Embryonic facial prominence (tissue), 1 donor: ENCODE results near the gene ADD3.
"Not testable (repeated sequence)": the region's sequence is repeated elsewhere in the genome, so short reads cannot be mapped to it uniquely, and the experiment has no call there.

Experiments used
- DNase-seq: peaks from one replicate; pipeline ENCODE4 v3.0.0-alpha.2; 2016; ENCODE audit errors: extremely low spot score

The ADD3 gene

DNA sequence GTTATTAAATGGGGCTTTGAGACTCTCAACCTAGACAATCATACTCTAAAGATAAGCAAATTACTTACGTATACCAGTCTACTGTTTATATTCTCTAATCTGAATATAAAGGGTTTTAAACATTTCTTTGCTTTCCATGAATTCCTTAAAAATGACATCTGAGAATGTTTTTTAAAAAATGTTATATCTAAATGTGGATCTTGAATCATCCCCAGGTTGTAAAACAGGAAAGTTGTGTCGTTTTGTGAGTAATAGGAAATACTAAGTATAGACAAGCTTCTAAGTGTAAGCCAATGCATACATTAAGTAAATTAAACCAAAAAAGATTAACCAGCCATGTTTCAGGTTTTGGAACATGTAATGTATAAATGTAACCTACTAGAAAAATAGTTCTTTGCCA lies 26.8 kb downstream of the ADD3 start:
- DNase-seq, result no peak

DNA sequence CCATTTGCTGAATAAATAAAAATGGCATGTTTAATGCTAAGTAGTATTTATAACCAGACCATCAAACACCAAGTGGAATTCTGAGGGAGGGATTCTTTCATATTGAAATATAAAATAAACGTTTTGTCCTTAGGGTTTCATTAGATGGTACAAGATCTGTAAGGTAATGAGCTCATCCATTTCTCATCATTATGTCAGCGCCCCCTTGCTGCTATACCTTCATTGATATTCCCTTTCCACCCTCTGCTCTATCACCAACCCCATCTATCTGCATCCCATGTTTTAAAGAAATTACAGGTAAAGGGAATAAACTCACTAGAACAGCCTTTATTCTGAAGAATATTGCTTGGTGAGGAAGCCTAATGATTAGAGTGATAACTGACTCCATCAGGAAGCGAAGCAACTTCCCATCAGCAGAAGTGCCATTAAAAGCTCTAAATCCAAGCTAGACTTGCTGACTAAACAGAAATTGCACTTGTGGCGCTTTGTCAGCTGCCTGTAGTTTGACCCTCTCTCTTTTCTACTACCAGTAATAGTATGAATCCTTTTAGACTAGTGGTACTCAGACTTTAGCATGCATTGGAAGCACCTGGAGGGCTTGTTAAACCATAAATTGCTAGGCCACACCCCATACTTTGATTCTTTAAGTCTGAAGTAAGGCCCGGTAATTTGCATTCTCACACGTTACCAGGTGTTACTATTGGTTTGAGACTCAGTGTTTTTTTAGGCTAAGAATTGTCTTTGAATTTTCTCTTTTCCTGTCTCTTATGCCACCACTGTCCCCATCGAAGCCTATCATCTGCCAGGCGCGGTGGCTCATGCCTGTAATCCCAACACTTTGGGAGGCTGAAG lies 27.5 kb downstream of the ADD3 start:
- DNase-seq, result no peak

DNA sequence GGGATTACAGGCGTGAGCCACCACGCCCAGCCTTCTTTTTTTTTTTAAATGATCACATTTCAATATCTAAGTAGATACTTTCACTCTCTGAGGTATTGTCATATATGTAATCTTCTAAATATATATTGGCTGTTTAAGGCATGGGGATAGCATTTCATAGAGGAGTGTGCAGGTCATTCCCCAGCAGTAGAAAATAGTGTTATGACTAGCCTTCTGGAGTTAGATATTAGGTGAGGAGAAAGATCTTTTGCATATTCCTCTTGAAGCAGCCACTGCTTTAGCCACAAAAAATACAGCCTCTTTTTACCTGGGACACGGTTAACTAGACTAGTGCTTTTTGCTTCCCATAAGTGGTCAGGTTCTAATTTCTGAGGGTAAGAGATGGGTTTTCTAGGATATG lies 28.9 kb downstream of the ADD3 start:
- no peak for DNase-seq

DNA sequence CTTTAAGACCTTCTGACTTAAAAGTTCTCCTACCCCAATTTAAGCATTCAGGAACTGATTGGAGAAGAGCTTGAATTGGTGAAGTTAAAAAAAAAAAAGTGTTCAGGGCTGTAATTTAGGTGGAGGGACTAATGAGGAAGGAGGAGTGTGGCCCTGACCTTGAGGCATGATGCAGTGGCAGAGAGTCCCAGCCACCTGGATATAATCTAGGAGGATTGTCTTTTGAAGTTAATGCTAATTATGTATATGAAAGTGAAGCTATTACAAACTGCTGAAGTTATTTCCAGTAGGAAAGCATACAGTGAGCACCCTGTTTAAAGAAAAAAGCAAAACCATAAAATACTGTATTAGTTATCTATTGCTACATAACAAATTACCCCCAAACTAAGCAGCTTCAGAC lies 31.5 kb downstream of the ADD3 start:
- no peak for DNase-seq

- no peak for DNase-seq
Observed at GRCh38 chr10:110040108-110040507, 32.3 kb downstream of the ADD3 start.

GRCh38 chr10:110040767-110041478 lies 33.1 kb downstream of the ADD3 start:
- DNase-seq, result no peak

DNA sequence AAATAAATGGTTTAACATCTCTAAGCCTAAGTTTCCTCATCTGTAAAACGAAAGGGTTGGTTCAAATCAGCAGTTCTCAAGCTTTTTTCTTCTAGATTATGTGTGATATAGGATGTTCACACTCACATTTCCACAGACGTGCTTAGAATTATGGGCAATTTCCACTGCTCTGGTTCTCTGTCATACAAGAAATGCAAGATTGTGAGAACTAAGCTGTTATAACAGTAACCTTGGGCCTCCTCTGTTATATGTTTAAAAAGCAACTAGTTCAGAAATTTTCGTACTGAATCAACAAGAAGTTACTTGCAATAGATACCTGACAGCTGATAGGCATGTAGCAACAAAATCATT lies 33.7 kb downstream of the ADD3 start:
- DNase-seq, result no peak

GRCh38 chr10:110042181-110042580 lies 34.4 kb downstream of the ADD3 start:
- no peak for DNase-seq

GRCh38 chr10:110042891-110043290 lies 35.1 kb downstream of the ADD3 start:
- no peak for DNase-seq

DNA sequence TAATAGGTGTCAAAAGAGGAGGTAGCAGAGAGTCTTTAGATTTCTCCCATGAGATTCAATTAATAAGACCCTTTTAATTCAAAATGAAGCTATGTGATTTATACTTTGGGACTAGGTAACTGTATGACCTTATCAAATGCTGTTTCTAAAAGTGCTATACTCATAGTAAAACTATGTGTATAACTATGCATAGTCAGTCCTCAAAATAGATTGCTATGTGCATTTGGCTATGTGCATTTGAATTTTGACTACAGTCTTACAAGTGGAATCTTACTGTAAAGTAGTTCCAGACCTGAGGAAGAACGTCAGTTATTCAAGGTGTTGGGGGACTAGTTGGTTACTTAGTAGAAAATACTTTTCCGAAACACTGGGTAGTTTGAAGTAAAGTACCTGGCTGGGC lies 36.9 kb downstream of the ADD3 start:
- DNase-seq, result no peak

GRCh38 chr10:110045772-110046171 lies 38.0 kb downstream of the ADD3 start:
- no peak for DNase-seq

DNA sequence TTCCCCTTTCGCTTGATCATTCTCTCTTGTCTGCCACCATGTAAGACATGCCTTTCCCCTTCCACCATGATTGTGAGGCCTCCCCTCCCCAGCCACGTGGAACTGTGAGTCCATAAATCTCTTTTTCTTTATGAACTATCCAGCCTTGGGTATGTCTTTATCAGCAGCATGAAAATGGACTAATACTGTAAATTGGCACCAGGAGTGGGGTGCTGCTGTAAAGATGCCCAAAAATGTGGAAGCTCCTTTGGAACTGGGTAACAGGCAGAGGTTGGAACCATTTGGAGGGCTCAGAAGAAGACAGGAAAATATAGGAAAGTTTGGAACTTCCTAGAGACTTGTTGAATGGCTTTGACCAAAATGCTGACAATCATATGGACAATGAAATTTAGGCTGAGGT lies 40.4 kb downstream of the ADD3 start:
- not testable (repeated sequence) for DNase-seq

DNA sequence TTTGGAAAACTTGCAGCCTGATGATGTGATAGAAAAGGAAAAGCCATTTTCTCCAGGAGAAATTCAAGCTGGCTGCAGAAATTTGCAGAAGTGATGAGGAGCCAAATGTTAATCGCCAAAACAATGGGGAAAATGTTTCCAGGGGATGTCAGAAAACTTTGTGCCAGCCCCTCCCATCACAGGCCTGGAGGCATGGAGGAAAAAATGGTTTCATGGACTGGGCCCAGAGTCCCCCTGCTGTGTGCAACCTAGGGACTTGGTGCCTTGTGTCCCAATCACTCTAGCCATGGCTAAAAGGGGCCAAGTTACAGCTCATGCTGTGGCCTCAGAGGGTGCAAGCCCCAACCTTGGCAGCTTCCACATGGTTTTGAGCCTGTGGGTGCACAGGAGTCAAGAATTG lies 41.0 kb downstream of the ADD3 start:
- no peak for DNase-seq

DNA sequence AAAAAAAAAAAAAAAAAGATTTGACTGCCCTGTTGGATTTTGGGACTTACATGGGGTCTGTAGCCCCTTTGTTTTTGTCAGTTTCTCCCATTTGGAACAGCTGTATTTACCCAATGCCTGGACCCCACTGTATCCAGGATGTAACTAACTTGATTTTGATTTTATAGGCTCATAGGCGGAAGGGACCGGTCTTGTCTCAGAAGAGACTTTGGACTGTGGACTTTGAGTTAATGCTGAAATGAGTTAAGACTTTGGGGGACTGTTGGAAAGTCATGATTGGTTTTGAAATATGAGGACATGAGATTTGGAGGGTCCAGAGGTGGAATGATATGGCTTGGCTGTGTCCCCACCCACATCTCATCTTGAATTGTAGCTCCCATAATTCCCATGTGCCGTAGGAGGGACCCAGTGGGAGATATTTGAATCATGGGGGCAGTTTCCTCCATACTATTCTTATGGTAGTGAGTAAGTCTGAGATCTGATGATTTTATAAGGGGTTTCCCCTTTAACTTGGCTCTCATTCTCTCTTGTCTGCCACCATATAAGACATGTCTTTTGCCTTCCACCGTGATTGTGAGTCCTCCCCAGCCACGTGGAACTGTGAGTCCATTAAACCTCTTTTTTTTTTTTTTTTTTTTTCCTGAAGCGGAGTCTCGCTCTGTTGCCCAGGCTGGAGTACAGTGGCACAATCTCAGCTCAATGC lies 42.3 kb downstream of the ADD3 start:
- not testable (repeated sequence) for DNase-seq

GRCh38 chr10:110051487-110051886 lies 43.7 kb downstream of the ADD3 start:
- no peak for DNase-seq

- no peak for DNase-seq
Observed at GRCh38 chr10:110052916-110053315, 45.1 kb downstream of the ADD3 start.

DNA sequence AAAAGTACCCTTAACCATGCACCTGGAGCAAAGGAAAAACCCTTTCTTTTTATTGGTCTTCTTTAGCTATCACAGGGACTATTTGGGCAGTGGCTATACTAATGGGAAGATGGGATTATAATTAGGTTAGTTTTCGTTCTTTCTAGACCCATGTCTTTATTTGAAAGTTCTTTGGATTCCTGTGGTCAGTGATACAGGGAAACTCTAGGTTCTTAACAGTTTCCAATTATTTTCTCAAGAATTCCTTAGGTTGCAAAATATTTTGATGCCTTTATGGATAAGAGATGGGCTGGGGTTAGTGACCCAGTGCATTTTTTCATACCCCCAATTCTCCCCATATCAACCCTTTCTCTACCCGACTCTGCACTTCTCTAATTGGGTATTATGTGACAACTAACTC lies 49.0 kb downstream of the ADD3 start:
- DNase-seq, result no peak

DNA sequence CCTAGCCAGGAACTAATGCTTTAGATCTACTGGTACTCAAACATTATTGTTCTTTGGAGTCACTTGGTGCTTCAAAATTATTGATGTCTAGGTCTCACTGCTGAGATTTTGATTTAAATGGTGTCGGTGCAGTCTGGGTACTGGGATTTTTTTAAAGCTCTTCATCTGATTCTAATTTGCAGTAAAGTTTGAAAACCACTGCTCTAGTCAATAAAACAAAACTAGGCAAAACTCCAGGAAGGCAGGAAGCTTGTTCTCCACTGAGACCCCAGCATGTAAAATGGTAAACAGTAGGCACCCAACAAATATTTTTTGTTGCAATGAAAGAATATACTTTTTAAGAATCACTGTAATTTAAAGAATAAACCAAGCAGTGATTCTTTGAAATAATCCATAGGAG lies 49.7 kb downstream of the ADD3 start:
- DNase-seq, result no peak

DNA sequence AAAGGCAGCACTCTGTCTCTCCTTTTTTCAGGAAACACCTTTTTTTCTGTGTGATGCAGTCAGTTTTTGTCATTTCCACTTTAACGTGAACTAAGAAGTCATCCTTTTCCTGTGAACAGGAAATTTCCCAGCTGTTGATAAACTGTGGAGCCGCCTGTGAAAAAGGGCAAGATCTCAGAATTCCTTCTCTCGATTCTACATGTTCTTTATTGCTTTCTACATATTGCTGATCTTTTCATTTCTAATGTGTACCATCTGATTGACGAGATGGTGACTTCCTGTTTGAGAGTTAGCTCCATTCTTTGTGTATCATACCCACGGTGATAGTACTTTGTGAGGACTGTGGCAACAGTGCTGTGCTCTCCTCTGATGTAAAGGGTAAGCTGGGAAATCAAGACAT lies 50.4 kb downstream of the ADD3 start:
- DNase-seq, result no peak

DNA sequence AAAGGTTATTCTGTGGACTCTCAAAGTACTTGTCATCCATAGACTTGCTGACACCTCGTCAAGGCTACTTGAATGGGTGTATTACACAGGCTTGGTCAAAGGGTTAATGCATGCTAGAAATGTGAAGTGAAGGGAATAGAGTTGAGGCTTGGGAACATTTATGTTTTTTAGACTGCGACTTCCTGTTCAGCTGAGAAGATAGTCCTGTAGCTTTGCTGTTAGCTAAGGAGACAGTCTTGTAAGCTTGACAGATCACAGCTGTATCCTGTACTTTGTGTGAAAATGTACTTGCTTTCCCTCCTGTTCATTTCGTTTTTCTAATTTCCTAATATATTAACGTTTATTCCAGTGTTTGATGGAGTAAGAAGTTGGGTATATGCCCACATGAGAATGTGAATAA lies 52.1 kb downstream of the ADD3 start:
- no peak for DNase-seq

- DNase-seq, result no peak
Observed at GRCh38 chr10:110061687-110062086, 53.9 kb downstream of the ADD3 start.

DNA sequence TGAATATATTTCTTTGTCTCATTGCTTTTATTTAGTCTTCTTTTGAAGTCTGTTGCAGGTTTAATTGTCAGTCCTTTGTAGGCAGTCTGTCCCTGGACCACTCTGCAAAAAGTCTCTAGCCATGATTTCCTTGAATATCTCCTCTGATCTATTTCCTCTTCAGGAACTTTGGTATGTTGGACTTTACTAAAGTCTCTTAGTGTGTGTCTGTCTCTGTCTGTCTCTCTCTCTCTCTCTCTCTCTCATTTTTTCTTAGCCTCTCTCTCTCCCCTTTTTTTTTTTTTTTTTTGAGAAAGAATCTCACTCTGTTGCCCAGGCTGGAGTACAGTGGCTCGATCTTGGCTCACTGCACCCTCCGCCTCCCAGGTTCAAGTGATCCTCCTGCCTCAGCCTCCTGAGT lies 57.5 kb downstream of the ADD3 start:
- no peak for DNase-seq
